Urothelium cell line (cell line): Measurements from ENCODE around the gene TSPEAR.
A peak's percentile ranks its signal among the peaks of the same experiment; 100 is the strongest.
"Not testable (repeated sequence)": the region's sequence is repeated elsewhere in the genome, so short reads cannot be mapped to it uniquely, and the experiment has no call there.

Experiments used
- DNase-seq: peaks from one replicate; pipeline ENCODE4 v3.0.0; 2011; ENCODE audit warnings: low spot score, mixed read lengths
- FAIRE-seq: peaks from 2 replicates; lab custom pipeline; 2011; peaks lifted over from hg19 to GRCh38; lab: Jason Lieb, UNC

TSPEAR gene

DNA sequence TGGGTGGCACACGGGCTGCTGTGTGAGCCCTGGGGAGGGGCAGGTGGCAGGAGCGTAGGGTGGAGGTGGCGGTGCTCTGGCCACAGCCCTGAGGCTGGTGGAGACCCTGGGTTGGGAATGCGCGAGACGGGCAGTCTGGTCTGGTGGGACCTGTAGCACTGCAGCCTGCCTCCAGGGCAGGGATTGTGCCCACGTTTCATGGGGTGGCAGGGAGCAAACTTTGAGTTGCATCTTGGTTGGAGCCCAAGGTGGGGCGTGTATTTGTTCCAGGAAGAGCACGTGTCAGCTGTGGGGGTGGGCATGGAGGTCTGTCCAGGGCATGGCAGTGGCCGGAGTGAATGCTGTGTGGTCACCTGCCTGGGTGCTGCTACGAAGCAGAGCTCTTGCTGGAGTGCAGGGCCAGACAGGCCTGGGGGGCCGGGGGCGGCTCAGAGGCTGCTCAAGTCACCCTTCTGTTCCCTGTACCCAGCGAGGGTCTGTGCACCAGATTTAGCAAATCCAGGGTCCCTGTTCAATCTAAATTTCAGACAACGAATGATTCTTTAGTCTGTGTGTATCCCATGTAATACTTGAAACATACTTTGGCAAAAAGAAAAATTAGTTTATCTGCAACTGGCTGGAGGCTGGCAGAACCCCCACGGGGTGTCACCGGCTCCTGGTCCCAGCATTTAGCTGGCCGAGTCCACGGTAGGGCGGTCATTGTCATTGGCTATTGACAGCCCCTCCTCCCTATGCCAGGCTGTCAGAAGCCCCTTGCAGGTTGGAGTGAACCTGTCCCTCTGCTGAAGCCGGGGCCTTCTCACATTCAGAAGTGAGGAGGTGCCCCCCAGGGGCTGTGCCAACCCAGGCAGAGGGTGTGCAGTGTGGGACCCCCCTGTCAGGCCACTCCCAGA is 198.6 kb downstream of the TSPEAR start:
- FAIRE-seq (peak; percentile 20), DNase-seq (no peak)

DNA sequence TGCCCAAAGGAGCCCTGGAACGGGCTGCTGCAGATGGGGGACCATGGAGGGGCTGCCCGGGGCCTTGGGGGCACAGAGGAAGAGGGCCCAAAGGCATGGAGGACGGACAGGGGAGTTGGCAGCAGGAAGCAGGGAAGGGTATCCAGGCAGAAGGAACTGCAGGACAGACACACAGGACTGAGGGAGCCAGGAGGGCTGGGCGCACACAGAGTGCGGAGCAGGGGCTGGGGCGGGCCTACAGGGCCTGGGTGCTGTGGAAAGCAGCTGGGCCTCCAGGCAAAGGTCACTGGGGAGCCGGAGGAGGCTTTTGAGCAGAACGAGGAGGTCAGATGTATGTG is 199.5 kb downstream of the TSPEAR start:
- DNase-seq: no peak
- FAIRE-seq: no peak

DNA sequence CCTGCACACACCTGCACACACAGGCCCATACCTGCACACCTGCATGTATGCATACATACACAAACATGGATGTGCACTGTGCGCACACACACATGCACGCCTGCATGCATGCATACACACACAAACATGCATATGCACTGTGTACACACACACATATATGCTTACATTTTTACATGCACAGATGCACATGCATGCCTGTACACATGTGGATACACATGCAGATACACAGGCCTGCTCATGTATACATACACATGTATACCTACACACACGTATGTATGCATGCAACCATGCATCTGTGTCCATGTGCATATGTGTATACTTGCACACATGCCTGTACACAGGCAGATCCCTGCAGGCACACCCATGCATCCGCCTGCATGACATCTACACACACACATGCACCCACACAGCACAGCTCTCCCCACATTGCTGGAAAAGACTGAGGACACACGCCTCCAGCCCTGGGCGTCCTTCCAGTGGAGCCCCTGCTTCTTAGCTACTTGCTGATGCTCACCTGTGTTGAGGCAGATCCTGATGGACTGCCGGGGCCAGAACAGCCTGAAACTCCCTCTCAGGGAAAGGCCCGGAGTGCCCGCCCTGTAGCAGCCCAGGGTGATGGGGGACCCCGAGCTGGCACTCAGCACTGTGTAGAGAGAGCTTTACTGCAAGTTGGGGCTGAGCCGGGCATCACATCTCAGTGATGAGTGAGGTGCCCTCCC is 200.0 kb downstream of the TSPEAR start:
- FAIRE-seq: peak; percentile 94
- no peak for DNase-seq

DNA sequence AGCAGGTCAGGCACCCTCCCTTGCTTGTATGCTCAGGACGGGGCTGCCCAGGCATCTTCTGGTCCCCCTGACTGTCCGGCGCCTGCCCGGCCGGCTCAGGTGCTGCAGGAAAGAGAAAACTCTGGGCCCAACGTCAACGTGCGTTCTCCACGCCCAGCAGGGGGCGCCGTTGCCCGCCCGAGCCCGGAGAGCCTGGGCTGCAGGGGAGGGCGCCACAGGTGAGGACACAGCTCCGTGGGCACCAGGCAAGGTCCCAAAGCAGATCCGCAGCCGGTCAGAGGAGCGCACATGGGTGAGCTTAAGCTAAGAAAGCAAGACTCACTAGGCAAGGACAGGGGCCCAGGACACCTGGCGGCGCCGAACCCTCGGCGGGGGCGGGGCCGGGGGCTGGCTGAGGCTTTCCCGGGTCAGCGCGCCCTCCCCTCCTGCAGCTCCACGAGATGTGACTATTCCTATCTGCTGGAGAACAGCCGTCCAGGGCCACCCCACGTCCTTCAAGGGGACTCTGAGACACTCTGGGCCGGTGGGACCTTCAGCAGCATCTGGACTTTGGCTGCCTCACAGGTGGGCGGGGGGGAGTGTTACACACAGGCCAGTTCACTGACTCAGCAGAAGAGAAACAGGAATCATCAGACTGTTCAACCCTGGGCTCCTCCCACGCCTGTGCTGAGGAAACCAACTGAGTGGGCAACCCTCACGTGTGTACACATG is 200.7 kb downstream of the TSPEAR start:
- DNase-seq (peak; percentile 66), FAIRE-seq (no peak)

DNA sequence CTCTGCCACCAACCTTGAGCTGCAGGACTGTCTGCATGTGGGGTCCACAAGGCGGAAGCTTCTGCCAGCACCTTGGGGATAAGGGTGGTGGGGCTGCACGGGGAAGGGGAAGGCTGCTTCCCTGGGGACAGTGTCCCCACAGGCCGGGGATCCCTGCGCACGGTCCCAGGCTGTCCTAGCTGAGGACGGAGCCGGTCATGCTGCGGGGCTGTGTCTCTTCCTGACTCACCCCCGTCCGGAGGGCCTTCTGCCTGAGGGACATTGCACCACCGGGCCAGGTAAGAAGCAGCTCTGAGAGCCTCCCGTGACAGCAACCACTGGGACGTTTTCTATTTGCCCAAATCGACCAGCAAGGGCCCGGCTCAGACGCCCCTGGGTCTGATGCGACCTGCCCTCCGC is 201.3 kb downstream of the TSPEAR start:
- DNase-seq (no peak), FAIRE-seq (no peak)

DNA sequence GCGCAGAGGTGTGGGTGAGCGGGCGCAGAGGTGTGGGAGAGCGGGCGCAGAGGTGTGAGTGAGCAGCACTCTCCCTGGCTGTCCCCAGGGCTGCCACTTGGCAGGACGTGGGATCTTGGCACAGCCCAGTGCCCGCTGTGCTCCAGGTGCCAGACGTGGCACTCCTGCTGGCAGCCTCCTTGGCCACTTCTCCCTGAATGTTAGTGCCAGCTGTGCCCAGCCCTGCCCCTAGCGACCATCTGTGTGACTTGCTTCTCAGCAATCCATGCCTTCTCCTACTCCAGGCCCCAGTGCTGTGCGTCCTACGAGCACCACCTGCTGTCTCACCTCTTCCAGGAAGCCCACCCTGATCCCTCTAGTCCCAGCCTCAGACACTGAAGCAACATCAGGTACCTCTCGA is 201.8 kb downstream of the TSPEAR start:
- no peak for DNase-seq
- no peak for FAIRE-seq

DNA sequence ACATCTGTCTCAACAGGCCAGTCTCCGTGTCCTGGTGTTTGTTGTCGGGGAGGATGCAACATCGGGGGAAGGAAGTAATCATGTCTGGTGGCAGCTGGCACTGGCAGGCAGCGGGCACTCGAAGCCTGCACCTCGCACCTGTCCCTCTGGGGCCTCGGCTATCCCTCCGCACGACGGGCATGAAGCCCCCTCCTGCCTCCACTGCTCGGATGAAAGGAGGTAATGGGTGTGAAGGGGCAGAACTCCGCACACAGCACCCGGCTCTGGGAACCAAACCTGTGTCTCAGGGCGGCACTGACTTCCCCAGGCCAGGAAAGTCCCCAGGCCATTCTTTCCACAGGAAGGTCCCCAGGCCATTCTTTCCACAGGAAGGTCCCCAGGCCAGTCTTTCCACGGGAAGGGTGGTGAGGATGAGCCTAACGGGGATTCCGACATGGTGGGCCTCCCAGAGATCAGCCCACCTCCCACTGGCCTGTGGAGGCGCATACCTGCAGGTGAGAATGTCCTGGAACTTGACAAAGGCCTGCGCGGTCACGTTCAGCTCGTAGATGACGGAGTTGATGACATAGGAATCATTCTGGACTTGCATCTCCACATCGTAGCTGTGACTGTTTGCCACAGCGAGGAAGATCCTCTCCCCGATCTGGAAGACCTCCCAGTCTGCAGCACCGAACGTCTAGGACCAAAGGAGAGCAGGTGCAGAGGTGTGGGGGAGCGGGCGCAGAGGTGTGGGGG is 202.5 kb downstream of the TSPEAR start:
- no peak for DNase-seq
- FAIRE-seq: no peak

DNA sequence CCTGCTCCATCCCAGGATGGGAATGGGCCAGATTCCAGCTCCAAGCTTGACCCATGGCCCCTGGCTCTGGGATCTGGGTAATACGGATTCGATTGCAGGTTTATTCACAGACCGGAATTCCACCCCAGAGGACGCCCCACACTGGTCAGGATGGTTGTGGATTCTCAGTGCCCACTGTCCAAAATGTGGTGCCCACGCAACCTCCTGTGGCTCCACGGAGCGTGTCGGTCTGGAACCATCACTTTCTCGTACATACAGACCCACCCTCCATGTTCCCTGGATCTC is 203.0 kb downstream of the TSPEAR start:
- DNase-seq (no peak), FAIRE-seq (no peak)

DNA sequence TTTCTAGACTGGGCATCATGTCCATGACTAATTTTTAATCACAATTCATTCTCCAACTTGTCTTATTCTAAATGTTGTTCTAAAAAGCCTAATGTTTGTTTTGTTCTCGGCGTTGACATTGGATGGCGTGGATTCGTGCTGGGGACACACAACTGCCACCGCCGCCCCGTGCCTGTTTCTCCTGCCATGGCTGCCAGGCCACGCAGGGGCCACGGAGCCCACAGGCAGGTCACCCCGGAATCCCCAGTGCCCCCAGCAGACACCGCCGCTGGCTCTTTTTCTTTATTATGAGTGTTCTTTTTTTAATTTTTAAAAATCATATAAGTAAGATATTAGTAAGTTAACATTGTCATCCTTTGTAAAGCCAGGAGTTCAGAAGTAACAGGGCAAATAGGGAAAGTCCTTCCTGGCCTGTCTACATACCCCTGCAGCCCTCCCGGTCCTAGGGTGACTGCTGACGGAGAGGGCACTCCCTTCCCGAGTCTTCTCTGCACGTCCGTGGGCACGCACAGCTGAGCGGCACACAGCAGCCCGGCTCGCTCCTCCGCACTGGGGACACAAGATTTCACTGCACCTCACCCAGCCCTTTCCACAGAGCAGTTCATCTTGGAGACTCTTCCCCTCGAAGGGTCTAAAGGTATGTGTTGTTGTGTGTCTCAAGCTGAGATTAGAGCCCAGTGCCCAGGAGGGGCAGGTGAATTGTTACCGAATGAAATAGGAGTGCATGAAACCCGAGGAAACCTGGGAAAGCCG is 203.5 kb downstream of the TSPEAR start:
- DNase-seq (no peak), FAIRE-seq (no peak)

DNA sequence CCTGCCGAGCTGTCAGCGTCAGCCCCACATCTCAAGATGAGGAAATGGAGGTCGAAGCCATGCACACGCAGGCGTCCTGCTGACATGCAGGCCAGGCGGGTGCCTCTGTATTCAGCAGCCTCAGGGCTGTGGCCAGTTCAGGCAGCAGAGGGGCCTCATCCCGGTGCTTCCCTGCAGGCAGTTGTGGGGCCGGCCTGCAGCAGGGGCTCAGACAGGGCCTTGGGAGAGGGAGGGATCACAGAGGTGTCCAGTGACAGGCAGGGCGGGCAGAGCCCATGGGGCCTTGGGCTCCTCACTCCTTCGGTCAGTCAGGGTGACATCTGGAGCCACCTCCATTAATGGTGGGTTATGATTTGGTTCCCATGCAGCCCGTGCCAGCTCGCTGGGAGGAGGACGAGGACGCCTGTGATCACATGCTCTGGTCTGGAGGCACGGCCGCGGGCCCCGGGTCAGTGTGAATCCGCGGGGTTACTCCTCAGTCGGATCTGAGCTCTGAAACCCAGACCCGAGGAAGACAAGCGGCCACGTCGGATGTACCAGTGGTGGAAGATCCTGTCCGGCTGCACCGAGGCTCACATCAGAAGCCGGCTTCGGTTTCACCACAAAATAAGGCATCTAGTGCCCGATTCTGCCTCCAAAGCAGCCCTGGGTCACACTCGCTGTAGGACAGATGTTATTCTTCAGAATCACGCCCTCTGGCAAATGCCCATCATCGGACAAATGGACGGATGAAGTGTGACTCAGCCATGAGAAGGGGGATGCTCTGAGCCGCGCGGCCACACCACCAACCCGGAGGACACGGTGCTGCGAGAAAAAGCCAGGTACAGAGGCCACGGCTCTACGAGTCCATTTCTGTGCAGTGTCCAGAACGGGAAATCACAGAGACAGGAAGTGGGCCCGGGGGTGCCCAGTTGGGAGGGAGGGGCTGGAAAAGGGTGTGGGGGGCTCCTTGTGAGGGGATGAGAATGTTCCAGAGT is 204.8 kb downstream of the TSPEAR start:
- no peak for FAIRE-seq
- DNase-seq: no peak

DNA sequence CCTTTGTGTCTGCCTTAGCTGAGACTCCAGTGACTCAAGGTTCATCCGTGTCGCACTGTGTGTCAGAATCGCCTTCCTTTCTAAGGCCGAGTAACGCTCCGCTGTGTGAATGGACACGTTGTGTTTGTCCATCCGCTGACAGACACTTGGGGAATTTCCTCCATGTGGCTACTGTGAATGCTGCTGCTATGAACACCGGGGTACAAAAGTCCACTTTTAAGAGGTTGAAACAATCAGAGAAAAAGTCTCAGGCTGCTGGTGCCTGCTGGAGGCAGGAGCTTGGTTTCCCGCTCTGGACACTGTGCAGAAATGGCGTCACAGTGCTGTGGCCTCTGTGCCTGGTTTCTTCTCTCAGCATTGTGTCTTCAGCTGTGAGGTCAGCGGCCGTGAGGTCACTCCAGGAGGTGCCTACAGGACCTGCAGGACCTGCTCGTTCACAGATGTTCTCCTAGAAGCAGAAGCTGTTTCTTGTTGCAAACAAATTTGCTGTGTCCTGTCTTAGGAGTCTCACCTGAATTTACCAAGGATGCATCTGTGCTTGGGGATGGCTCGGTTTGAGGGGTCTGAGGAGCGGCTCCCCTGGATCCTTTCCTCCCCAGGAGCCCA is 205.6 kb downstream of the TSPEAR start:
- DNase-seq (no peak), FAIRE-seq (no peak)

DNA sequence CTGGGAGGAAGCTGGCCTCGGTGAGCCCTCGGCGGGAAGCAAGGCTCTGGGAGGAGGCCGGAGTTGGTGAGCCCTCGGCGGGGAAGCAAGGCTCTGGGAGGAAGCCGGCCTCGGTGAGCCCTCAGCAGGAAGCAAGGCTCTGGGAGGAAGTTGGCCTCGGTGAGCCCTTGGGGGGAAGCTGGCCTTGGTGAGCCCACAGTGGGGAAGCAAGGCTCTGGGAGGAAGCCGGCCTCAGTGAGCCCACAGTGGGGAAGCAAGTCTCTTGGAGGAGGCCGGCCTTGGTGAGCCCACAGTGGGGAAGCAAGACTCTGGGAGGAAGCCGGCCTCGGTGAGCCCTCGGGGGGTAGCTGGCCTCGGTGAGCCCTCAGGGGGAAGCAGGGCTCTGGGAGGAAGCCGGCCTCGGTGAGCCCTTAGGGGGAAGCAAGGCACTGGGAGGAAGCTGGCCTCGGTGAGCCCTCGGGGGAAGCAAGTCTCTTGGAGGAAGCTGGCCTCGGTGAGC is 207.4 kb downstream of the TSPEAR start:
- FAIRE-seq: no peak

DNA sequence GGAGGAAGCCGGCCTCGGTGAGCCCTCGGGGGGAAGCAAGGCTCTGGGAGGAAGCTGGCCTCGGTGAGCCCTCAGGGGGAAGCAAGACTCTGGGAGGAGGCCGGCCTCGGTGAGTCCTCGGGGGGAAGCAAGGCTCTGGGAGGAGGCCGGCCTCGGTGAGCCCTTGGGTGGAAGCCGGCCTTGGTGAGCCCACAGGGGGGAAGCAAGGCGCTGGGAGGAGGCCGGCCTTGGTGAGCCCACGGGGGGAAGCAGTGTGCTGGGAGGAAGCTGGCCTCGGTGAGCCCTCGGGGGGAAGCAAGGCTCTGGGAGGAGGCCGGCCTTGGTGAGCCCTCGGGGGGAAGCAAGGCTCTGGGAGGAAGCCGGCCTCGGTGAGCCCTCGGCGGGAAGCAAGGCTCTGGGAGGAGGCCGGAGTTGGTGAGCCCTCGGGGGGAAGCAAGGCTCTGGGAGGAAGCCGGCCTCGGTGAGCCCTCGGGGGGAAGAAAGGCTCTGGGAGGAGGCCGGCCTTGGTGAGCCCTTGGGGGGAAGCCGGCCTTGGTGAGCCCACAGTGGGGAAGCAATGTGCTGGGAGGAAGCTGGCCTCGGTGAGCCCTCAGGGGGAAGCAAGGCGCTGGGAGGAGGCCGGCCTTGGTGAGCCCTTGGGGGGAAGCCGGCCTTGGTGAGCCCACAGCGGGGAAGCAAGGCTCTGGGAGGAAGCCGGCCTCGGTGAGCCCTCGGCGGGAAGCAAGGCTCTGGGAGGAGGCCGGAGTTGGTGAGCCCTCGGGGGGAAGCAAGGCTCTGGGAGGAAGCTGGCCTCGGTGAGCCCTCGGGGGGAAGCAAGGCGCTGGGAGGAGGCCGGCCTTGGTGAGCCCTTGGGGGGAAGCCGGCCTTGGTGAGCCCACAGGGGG is 208.1 kb downstream of the TSPEAR start:
- FAIRE-seq, DNase-seq: not testable (repeated sequence)

More for the DNA sequence above, 207.4 kb downstream of the TSPEAR start:
- no peak for DNase-seq

DNA sequence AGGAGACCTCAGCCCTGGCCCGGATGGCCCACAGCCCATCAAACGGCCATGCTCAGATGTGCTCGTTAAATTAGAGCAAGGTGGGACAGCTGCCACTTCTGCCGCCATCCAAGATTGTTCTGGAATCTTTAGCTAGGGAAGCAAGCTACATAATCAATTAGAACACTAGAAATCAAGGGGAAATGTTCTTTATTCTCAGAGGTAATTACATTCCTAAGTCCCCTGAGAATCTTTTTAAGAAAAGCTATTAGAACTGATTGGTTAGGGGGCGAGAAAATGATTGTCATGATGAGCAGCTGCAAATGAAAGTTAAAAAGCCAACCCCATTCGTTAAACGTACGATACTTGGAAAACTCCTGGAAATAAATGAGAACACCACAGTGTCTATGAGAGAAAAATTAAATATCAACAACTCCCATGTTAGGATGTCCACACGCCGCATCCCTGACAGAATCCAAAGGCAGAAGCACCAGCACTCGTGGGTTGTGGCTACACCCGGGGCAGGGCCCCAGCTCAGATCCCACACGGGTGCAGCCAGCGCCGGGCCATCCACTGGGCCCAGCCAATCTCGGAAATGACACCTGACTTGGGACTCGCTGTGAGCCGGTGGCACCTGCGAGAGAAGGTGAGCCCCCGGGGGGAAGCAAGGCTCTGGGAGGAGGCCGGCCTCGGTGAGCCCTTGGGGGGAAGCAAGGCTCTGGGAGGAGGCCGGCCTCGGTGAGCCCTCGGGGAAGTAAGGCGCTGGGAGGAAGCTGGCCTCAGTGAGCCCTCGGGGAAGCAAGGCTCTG is 209.0 kb downstream of the TSPEAR start:
- no peak for DNase-seq
- FAIRE-seq: no peak

DNA sequence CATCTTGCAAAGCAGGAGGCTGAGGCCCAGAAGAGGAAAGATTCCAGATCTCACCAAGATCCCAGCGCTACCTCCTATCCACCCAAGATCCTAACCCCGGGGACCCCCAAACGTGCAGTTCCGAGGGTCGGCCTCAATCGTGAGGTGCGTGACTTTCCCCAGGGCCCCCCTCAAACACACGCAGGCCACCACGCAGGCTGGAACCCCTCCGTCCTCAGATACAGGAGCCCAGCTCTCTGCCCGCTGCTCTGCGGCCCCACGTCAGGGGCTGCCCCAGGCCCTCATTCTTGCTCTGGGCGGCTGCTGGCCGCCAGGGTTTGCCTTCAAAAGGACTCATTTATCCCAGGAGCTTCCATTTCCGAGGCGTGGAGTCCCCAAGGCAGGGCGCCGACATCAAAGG is 211.3 kb downstream of the TSPEAR start:
- FAIRE-seq (no peak), DNase-seq (no peak)

DNA sequence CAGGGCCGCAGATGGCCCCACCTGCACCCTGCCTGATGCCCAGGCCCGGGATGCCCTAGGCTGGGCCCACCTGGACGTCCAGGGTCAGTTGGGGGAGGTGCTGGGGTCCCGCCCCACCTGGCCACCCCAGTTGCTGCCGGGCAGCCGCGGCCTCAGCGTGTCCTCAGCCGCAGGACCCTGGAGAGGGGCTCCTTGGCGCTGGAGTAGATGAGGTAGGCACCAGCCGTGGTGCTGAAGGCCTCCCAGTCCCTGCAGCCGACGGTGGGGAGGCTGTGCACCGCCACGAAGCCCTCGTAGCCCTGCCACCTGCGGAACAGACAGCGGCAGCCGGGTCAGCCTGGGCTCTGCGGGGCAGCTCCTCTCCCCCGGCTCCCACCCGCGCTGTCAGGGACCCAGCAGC is 211.7 kb downstream of the TSPEAR start:
- no peak for FAIRE-seq
- DNase-seq: no peak

DNA sequence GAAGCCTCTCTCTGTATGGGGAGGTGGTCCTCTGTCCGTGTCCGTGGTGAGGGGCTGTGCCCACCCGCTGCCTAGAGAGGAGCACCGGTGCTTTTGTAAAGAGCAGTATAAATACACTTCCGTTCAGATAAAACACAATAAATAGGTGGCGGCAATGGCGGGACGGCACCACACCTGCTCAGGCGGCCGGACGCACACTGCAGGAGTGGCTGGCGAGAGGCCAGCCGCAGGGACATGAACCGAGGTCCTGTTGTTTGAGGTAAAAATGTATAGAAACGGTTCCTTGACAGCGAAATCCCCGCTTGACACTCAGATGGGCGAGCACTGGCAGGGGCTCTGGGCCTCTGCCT is 212.2 kb downstream of the TSPEAR start:
- DNase-seq (no peak), FAIRE-seq (no peak)
